ENCODE data around the gene PARD3. TPM values are rescaled to one million over a fixed set of nuclear protein-coding genes. Genes with fewer than 3 reads are reported as not detected.

Gene PARD3
- total and polyA plus RNA-seq, 12 donors: 17.0 to 93.8 (median 47.3) TPM

- Histone ChIP-seq H3K27ac (no peak overlapping the region), H3K27me3 (no peaks in the 10 kb centered on the region), H3K4me3 (no peak overlapping the region), H3K4me1 (replicated peaks in 1 of 2) (no peaks in the 10 kb centered on the region), H3K36me3 (replicated peaks in 1 of 2) (no peaks in the 10 kb centered on the region), H3K9me3 (replicated peaks in 1 of 3) (no peaks in the 10 kb centered on the region)
- intact Hi-C loops (cut with DNase I): no loop called here
- TF ChIP-seq POLR2A (IDR thresholded peaks at IDR 0.05): no peak
- TF ChIP-seq CTCF (IDR thresholded peaks at IDR 0.05): no peak
- DNase-seq: no peak
- 90 to 96% (median 92%) methylated on average over 1 of the region's 1 CpG for WGBS, 4 donors
Observed at GRCh38 chr10:34157501-34157900, 657.6 kb downstream of the PARD3 start.

- intact Hi-C loops (cut with DNase I): no loop called here
- Histone ChIP-seq H3K9me3 (replicated peaks in 1 of 3) (no peaks in the 10 kb centered on the region), H3K27ac (peak overlapping the region in 1 of 5 donors; percentile 7), H3K36me3 (replicated peaks in 1 of 2) (no peaks in the 10 kb centered on the region), H3K4me3 (no peak overlapping the region), H3K4me1 (replicated peaks in 1 of 2) (no peaks in the 10 kb centered on the region), H3K27me3 (no peaks in the 10 kb centered on the region)
- 40 to 71% (median 57%) methylated on average over 6 of the region's 6 CpGs for WGBS, 4 donors
- peak in 1 of 7 donors; percentile 9 for DNase-seq
- TF ChIP-seq CTCF (IDR thresholded peaks at IDR 0.05) (peak in 2 of 6 experiments; percentile 26 to 28), POLR2A (IDR thresholded peaks at IDR 0.05) (no peak)
Observed at GRCh38 chr10:34156781-34157425, 658.2 kb downstream of the PARD3 start.

GRCh38 chr10:34155812-34156211 lies 659.3 kb downstream of the PARD3 start:
- Histone ChIP-seq H3K27me3 (no peaks in the 10 kb centered on the region), H3K27ac (no peak overlapping the region), H3K36me3 (replicated peaks in 1 of 2) (no peaks in the 10 kb centered on the region), H3K4me3 (no peak overlapping the region), H3K4me1 (replicated peaks in 1 of 2) (no peaks in the 10 kb centered on the region), H3K9me3 (replicated peaks in 1 of 3) (no peaks in the 10 kb centered on the region)
- no peak for TF ChIP-seq CTCF (IDR thresholded peaks at IDR 0.05)
- no peak for TF ChIP-seq POLR2A (IDR thresholded peaks at IDR 0.05)
- intact Hi-C loops (cut with DNase I): no loop called here
- 63 to 98% (median 88%) methylated on average over 3 of the region's 3 CpGs for WGBS, 4 donors
- DNase-seq: no peak

GRCh38 chr10:34154383-34154900 lies 660.7 kb downstream of the PARD3 start:
- Histone ChIP-seq H3K4me1 (replicated peaks in 1 of 2) (no peaks in the 10 kb centered on the region), H3K4me3 (no peak overlapping the region), H3K27me3 (no peaks in the 10 kb centered on the region), H3K27ac (no peak overlapping the region), H3K9me3 (replicated peaks in 1 of 3) (no peaks in the 10 kb centered on the region), H3K36me3 (replicated peaks in 1 of 2) (no peaks in the 10 kb centered on the region)
- no peak for DNase-seq
- no peak for TF ChIP-seq POLR2A (IDR thresholded peaks at IDR 0.05)
- no peak for TF ChIP-seq CTCF (IDR thresholded peaks at IDR 0.05)
- WGBS, 4 donors: 71 to 90% (median 87%) methylated on average over 5 of the region's 5 CpGs
- intact Hi-C loops (cut with DNase I): no loop called here
